Stimulated activated CD8-positive, alpha-beta memory T cell treated with anti-CD3 and anti-CD28 coated beads, Interleukin-2, amount 100 ng/mL, for 48 hours (primary cell): Measurements from ENCODE around the gene ANAPC2.

Experiments used
- DNase-seq, 2 donors: peaks; one replicate each; pipeline ENCODE4 v3.0.0-alpha.2; 2020; ENCODE audit warnings: low read depth in 2 of 2

The ANAPC2 gene

DNA sequence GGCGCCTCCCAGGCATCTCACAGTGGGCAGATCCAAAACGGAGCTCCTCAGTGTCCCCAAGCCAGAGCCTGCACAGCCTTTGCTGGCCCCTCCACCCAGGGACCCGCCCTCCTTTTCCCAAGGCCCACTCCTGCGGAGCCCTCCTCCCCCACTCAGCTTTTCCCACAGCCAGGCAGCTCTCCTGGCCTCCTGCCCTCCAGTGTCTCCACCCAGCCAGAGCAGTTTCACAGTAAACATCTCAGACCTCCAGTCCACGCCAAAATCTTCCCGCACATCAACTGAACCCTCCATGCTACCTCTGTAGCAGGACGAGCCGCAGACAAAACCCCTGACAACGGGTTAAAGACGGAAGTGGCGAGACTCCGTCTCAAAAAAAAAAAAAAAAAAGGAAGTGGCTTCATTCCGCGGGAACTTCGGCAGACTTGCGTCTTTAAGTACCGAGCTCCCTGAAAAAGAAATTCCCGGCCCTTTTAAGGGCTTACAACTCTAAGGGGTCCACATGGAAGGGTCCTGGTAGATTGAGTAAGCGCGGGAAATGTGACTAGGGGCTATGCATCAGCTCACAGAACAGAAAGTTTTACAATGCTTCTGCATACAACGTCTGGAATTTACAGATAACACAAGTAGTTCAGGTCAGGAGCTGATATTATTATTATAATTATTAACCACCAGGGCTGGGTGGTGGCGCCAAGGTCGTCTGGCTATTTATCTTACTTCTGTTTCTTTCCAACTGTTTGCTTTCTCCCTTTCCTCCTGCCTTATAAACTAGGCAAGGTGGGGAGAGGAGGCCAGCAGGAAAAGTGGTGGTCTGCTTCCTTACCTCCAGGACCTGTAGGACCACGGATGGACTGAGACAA is 60.8 kb downstream of the ANAPC2 start:
- DNase-seq: no peak

DNA sequence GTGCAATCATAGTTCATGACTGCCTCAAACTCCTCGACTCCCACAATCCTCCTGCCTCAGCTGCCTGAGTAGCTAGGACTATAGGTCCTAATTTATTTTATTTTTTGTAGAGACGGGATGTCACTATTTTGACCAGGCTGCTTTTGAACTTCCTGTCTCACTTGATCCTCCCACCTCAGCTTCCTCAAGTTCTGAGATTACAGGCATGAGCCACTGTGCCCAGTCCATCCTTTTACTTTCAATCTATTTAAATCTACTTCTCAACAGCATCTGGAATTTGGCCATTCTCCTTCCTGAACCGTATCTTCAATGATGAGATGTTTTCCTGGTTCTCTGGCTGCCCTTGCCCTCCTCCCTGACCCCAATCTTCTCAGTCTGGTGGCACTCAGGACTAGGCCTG is 61.6 kb downstream of the ANAPC2 start:
- DNase-seq: no peak
